ENCODE data around the gene C1GALT1C1L. TPM values are rescaled to one million over a fixed set of nuclear protein-coding genes. Genes with fewer than 3 reads are reported as not detected.

The C1GALT1C1L gene
- total and polyA plus RNA-seq, 2 of the 13 experiments (the other 11 are each of a cell fraction or from before 2014, with no cell fraction given) = 1.3 to 2.4 TPM

DNA sequence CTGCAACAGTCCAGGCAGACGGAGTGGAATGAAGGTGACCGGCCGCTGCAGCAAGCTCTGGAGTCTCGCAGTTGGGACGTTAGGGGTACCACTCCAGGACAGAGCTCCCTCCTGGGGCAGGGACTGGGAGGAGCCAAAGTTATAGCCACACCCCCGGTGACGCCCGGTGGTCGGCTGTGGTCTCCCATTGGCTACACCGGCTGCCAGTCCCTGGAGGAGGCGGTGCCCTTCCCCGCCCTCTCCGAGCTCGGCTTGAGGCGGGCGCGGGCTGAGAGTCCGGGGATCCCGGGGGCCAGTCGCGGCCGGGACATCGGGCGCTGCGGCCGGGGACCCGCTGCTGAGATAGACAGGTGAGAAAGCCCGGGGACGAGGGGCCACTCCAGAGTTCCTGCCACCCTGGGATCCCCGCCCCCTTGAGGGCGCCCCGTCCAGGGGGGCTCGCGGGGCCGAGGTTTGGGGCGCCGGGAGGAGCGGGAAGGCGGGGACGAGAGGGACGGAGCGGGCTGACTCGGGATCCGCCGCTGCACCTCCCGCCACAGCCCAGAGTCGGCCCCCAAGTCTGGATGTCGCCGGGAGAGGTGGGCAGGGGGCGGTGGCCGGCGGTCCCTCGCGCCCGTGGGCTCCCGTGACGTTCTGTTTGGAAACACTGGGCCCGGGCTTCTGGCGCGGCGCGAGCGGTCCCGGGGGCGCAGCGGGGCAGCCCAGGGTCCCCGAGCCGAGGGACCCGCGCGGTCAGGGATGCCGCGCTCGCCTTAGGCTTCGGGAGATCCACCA is 39.0 kb downstream of the C1GALT1C1L start, which contains the start of gene PLEKHH2 (continued):
- TF ChIP-seq ZNF775 (CRISPR knock-in tag; IDR thresholded peaks at IDR 0.05; ENCODE audit: borderline replicate concordance) (no peak), ZNF891 (CRISPR knock-in tag; IDR thresholded peaks at IDR 0.05) (peak; percentile 77; the same call in 1 of the 2 replicates), CHD2 (IDR thresholded peaks at IDR 0.05; ENCODE audit: low read depth, low read length) (no peak), ZNF142 (CRISPR knock-in tag; IDR thresholded peaks at IDR 0.05) (0 out of 2 replicates have a peak, but pooled peaks have one; percentile 33), SP5 (CRISPR knock-in tag; IDR thresholded peaks at IDR 0.05; ENCODE audit: borderline replicate concordance, low read depth) (peak; percentile 57), ZNF574 (CRISPR knock-in tag; IDR thresholded peaks at IDR 0.05) (no peak), ZSCAN9 (CRISPR knock-in tag; IDR thresholded peaks at IDR 0.05; ENCODE audit: borderline replicate concordance) (no peak), ZNF792 (CRISPR knock-in tag; IDR thresholded peaks at IDR 0.05) (0 out of 2 replicates have a peak, but pooled peaks have one; percentile 33), ZMYM4 (CRISPR knock-in tag; IDR thresholded peaks at IDR 0.05) (peak; percentile 66; the same call in 1 of the 2 replicates), JARID2 (CRISPR knock-in tag; IDR thresholded peaks at IDR 0.05; ENCODE audit: insufficient replicate concordance) (no peak), ARID3A (IDR thresholded peaks at IDR 0.05; ENCODE audit: low read depth, low read length) (no peak), ZNF512B (CRISPR knock-in tag; IDR thresholded peaks at IDR 0.05; ENCODE audit: borderline replicate concordance) (0 out of 2 replicates have a peak, but pooled peaks have one; percentile 20), LCORL (IDR thresholded peaks at IDR 0.05) (no peak), LCORL (CRISPR knock-in tag; IDR thresholded peaks at IDR 0.05) (peak; percentile 44; the same call in 1 of the 2 replicates)
